Stomach (tissue), 4 donors: ENCODE results near the gene ATP6V1B1.

Experiments used
- CTCF ChIP-seq, 7 experiments: fragments of 450-650 bp in 4 of 7; fragments of 200-600 bp in 3 of 7; sonication (generic) in 3 of 7; IDR thresholded peaks; one replicate each; pipeline ENCODE4 v1.5.1; 2016 to 2019; ENCODE audit warnings: antibody characterized with exemption in 7 of 7, control low read depth in 2 of 7, mild to moderate bottlenecking in 1 of 7
- EP300 ChIP-seq: sonication (generic); formaldehyde crosslinking; IDR thresholded peaks from one replicate; pipeline ENCODE4 v1.6.1; 2017; ENCODE audit warnings: antibody characterized with exemption
- POLR2A ChIP-seq, 4 donors: fragments of 450-650 bp; IDR thresholded peaks; one replicate each; pipeline ENCODE4 v1.6.1; 2016; ENCODE audit warnings: antibody characterized with exemption in 4 of 4, control low read depth in 2 of 4, mild to moderate bottlenecking in 1 of 4, moderate library complexity in 1 of 4
- POLR2AphosphoS5 ChIP-seq, 3 donors: sonication (generic); formaldehyde crosslinking; IDR thresholded peaks; one replicate each; pipeline ENCODE4 v1.6.1; 2016; ENCODE audit warnings: antibody characterized with exemption in 3 of 3

DNA sequence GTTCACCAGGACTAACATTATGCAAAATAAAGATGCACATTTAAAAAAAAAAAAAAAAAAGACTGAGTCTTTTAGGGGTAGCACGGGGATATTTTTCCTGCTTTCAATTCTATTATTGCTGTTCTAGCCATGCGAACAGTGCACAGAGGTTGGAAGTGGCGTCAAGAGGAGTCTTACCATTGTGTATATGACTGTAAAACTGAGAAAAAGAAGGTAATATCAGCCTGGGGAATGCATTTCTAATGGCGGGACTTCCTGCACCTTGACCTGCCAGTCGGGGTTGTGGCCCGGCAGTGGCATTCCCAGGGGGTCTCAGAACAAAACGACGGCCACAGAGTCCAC is 48.5 kb upstream of the ATP6V1B1 start:
- no peak for TF ChIP-seq CTCF (IDR thresholded peaks at IDR 0.05)
- TF ChIP-seq POLR2A (IDR thresholded peaks at IDR 0.05) = no peak
- no peak for TF ChIP-seq POLR2AphosphoS5 (IDR thresholded peaks at IDR 0.05)
- TF ChIP-seq EP300 = no peak
